HUES64 (cell line): ENCODE data around the gene RSPH3.

Source experiments
- H3K27ac ChIP-seq: 2 replicates; pipeline ENCODE4 v1.7.0; 2013; ENCODE audit warnings: low read depth, low read length, inconsistent platforms
- H3K27me3 ChIP-seq: 2 replicates; pipeline ENCODE4 v1.6.1; 2013; ENCODE audit warnings: mild to moderate bottlenecking, low read length; ENCODE audit not compliant: insufficient read depth
- H3K36me3 ChIP-seq: 2 replicates; pipeline ENCODE4 v1.6.1; 2013; ENCODE audit warnings: mild to moderate bottlenecking, low read length; ENCODE audit not compliant: insufficient read depth
- H3K4me1 ChIP-seq: 2 replicates; pipeline ENCODE4 v1.6.1; 2013; ENCODE audit warnings: mild to moderate bottlenecking, low read length, moderate library complexity; ENCODE audit not compliant: insufficient read depth
- H3K4me3 ChIP-seq: 2 replicates; pipeline ENCODE4 v1.5.1; 2013; ENCODE audit warnings: mild to moderate bottlenecking, low read length, moderate library complexity
- H3K9ac ChIP-seq: 2 replicates; pipeline ENCODE4 v1.6.1; 2013; ENCODE audit warnings: mild to moderate bottlenecking, low read depth, low read length
- H3K9me3 ChIP-seq: 2 replicates; pipeline ENCODE4 v1.6.1; 2013; ENCODE audit warnings: low read depth, low read length; ENCODE audit not compliant: insufficient read depth
- WGBS: fragments of 150-250, 120-280 bp; methylation state at CpG from one replicate; pipeline ENCODE4 v1.1.7; 2013; ENCODE audit warnings: missing lambda C conversion rate; 5-methylcytosine and 5-hydroxymethylcytosine counted together

The RSPH3 gene

GRCh38 chr6:158924499-158925455 is 75.2 kb downstream of the RSPH3 start:
- Histone ChIP-seq H3K27me3 (no peaks in the 10 kb centered on the region), H3K9ac (no peak overlapping the region), H3K4me3 (no peak overlapping the region), H3K9me3 (no peaks in the 10 kb centered on the region), H3K4me1 (peaks cover 26% of the 10 kb centered on the region), H3K36me3 (no peaks in the 10 kb centered on the region), H3K27ac (0 out of 2 replicates have a peak overlapping the region, but pooled peaks have one; percentile 13)
- 59% methylated on average over 3 of the region's 4 CpGs for WGBS

- 88% methylated on average over 11 of the region's 14 CpGs for WGBS
- no peaks in the 10 kb centered on the region for H3K27me3 ChIP-seq
- 0 out of 2 replicates have a peak overlapping the region, but pooled peaks have one; percentile 13 for H3K27ac ChIP-seq
- no peak overlapping the region for H3K9ac ChIP-seq
- H3K36me3 ChIP-seq = no peaks in the 10 kb centered on the region
- peaks cover 26% of the 10 kb centered on the region for H3K4me1 ChIP-seq
- no peak overlapping the region for H3K4me3 ChIP-seq
- H3K9me3 ChIP-seq = no peaks in the 10 kb centered on the region
Measured at GRCh38 chr6:158923805-158924498, 76.0 kb downstream of the RSPH3 start.
